Naive B cell (primary cell): ENCODE measurements around the gene B3GAT2. TPM values are rescaled to one million over a fixed set of nuclear protein-coding genes. Genes with fewer than 3 reads are reported as not detected.

Experiments
- ATAC-seq, 2 donors: fragments of 150-1000 bp; cut with Tn5 transposase; 2 replicates each; pipeline ENCODE4 v1.10.0; 2021; ENCODE audit warnings: low read depth in 2 of 2, mild to moderate bottlenecking in 2 of 2, moderate library complexity in 2 of 2
- DNase-seq: peaks from one replicate; pipeline ENCODE4 v3.0.0; 2022
- H3K27ac Mint-ChIP-seq, 6 donors: one replicate each; pipeline ENCODE4 v1.8.0; 2020 to 2022; ENCODE audit warnings: mild to moderate bottlenecking in 6 of 6, mixed read lengths in 6 of 6, moderate library complexity in 5 of 6, inconsistent platforms in 2 of 6
- H3K27me3 Mint-ChIP-seq, 3 donors: one replicate each; pipeline ENCODE4 v1.8.0; 2021 to 2022; ENCODE audit warnings: mixed read lengths in 3 of 3, mild to moderate bottlenecking in 1 of 3
- H3K36me3 Mint-ChIP-seq, 2 donors: one replicate each; pipeline ENCODE4 v1.8.0; 2020 to 2022; ENCODE audit warnings: mixed read lengths in 2 of 2, inconsistent platforms in 1 of 2, mild to moderate bottlenecking in 1 of 2
- H3K4me1 Mint-ChIP-seq, 3 donors: one replicate each; pipeline ENCODE4 v1.8.0; 2020 to 2022; ENCODE audit warnings: mixed read lengths in 3 of 3, inconsistent platforms in 1 of 3, mild to moderate bottlenecking in 1 of 3, moderate library complexity in 1 of 3
- H3K4me3 Mint-ChIP-seq, 8 donors: one replicate each; pipeline ENCODE4 v1.8.0; 2020 to 2022; ENCODE audit warnings: mild to moderate bottlenecking in 8 of 8, mixed read lengths in 8 of 8, moderate library complexity in 8 of 8, inconsistent platforms in 2 of 8
- H3K9me3 Mint-ChIP-seq, 7 donors: one replicate each; pipeline ENCODE4 v1.8.0; 2020 to 2022; ENCODE audit warnings: mixed read lengths in 7 of 7, mild to moderate bottlenecking in 5 of 7, inconsistent platforms in 2 of 7, moderate library complexity in 1 of 7
- polyA plus RNA-seq, 6 donors: library from polyadenylated mRNA; unstranded; fragments of 300-500 nt; fragmentation: Illumina TruSeq; gene quantifications; one replicate each; pipeline ENCODE4 v1.2.3, GENCODE V29; 2021; ENCODE audit warnings: low read depth in 6 of 6

Gene B3GAT2
- polyA plus RNA-seq, 6 donors from 2014 or later: 0.07 to 0.93 (median 0.21) TPM

- H3K9me3 Mint-ChIP-seq: no peaks in the 10 kb centered on the region
- DNase-seq: no peak
- H3K36me3 Mint-ChIP-seq: no peaks in the 10 kb centered on the region
- ATAC-seq: no peak
- H3K4me3 Mint-ChIP-seq: no peak overlapping the region
- no peak overlapping the region for H3K27ac Mint-ChIP-seq
- H3K4me1 Mint-ChIP-seq: peaks cover 0 to 4% (median 0%) of the 10 kb centered on the region in 3 donors
- H3K27me3 Mint-ChIP-seq: peaks cover 12 to 33% (median 26%) of the 10 kb centered on the region in 3 donors
Observed at GRCh38 chr6:70886071-70886470, 70.8 kb downstream of the B3GAT2 start.

GRCh38 chr6:70884074-70884983 is 72.5 kb downstream of the B3GAT2 start:
- H3K9me3 Mint-ChIP-seq: no peaks in the 10 kb centered on the region
- no peaks in the 10 kb centered on the region for H3K36me3 Mint-ChIP-seq
- H3K4me3 Mint-ChIP-seq: no peak overlapping the region
- H3K27me3 Mint-ChIP-seq: peaks cover 15 to 36% (median 31%) of the 10 kb centered on the region in 3 donors
- peaks cover 0 to 4% (median 0%) of the 10 kb centered on the region in 3 donors for H3K4me1 Mint-ChIP-seq
- DNase-seq (peak; percentile 53), ATAC-seq (peak; percentile 67 to 74)
- H3K27ac Mint-ChIP-seq: no peak overlapping the region

GRCh38 chr6:70879496-70879895 is 77.4 kb downstream of the B3GAT2 start:
- Mint-ChIP-seq H3K4me3 (no peak overlapping the region), H3K27ac (peak overlapping the region in 1 of 6 donors; percentile 48), H3K9me3 (peaks cover 0 to 4% (median 0%) of the 10 kb centered on the region in 7 donors), H3K27me3 (peaks cover 27 to 45% (median 31%) of the 10 kb centered on the region in 3 donors), H3K36me3 (no peaks in the 10 kb centered on the region), H3K4me1 (peaks cover 0 to 3% (median 0%) of the 10 kb centered on the region in 3 donors)
- DNase-seq (no peak), ATAC-seq (no peak)

- Mint-ChIP-seq H3K36me3 (peaks cover 11 to 22% of the 10 kb centered on the region in 2 donors), H3K4me3 (no peak overlapping the region), H3K9me3 (peaks cover 9 to 40% (median 23%) of the 10 kb centered on the region in 7 donors), H3K27me3 (peaks cover 12 to 26% (median 15%) of the 10 kb centered on the region in 3 donors), H3K27ac (no peak overlapping the region), H3K4me1 (no peaks in the 10 kb centered on the region)
- DNase-seq (no peak), ATAC-seq (no peak)
Observed at GRCh38 chr6:70874181-70874913, 82.5 kb downstream of the B3GAT2 start.

GRCh38 chr6:70872469-70872868 is 84.4 kb downstream of the B3GAT2 start:
- DNase-seq: no peak
- no peak for ATAC-seq
- peaks cover 11 to 22% of the 10 kb centered on the region in 2 donors for H3K36me3 Mint-ChIP-seq
- peaks cover 0 to 25% (median 8%) of the 10 kb centered on the region in 3 donors for H3K27me3 Mint-ChIP-seq
- no peaks in the 10 kb centered on the region for H3K4me1 Mint-ChIP-seq
- H3K4me3 Mint-ChIP-seq: peak overlapping the region in 1 of 8 donors; percentile 42
- no peak overlapping the region for H3K27ac Mint-ChIP-seq
- peaks cover 9 to 40% (median 23%) of the 10 kb centered on the region in 7 donors for H3K9me3 Mint-ChIP-seq

- Mint-ChIP-seq H3K27me3 (no peaks in the 10 kb centered on the region), H3K36me3 (peaks cover 13 to 18% of the 10 kb centered on the region in 2 donors), H3K9me3 (peaks cover 0 to 8% (median 0%) of the 10 kb centered on the region in 7 donors), H3K27ac (no peak overlapping the region), H3K4me3 (no peak overlapping the region), H3K4me1 (peaks cover 7 to 11% (median 11%) of the 10 kb centered on the region in 3 donors)
- ATAC-seq (no peak), DNase-seq (no peak)
Observed at GRCh38 chr6:70864401-70864800, 92.5 kb downstream of the B3GAT2 start.

GRCh38 chr6:70863343-70863742 is 93.5 kb downstream of the B3GAT2 start:
- Mint-ChIP-seq H3K4me1 (peaks cover 7 to 11% (median 11%) of the 10 kb centered on the region in 3 donors), H3K27ac (no peak overlapping the region), H3K9me3 (peaks cover 0 to 8% (median 0%) of the 10 kb centered on the region in 7 donors), H3K4me3 (peak overlapping the region in 1 of 8 donors; percentile 4), H3K36me3 (peaks cover 13 to 18% of the 10 kb centered on the region in 2 donors), H3K27me3 (no peaks in the 10 kb centered on the region)
- DNase-seq: no peak
- no peak for ATAC-seq

GRCh38 chr6:70860920-70861319 is 95.9 kb downstream of the B3GAT2 start:
- Mint-ChIP-seq H3K36me3 (peaks cover 10 to 13% of the 10 kb centered on the region in 2 donors), H3K9me3 (no peaks in the 10 kb centered on the region), H3K27me3 (no peaks in the 10 kb centered on the region), H3K4me3 (no peak overlapping the region), H3K4me1 (peaks cover 10 to 29% (median 12%) of the 10 kb centered on the region in 3 donors), H3K27ac (no peak overlapping the region)
- ATAC-seq (no peak), DNase-seq (no peak)

GRCh38 chr6:70860045-70860444 is 96.8 kb downstream of the B3GAT2 start:
- no peak overlapping the region for H3K4me3 Mint-ChIP-seq
- H3K9me3 Mint-ChIP-seq: no peaks in the 10 kb centered on the region
- DNase-seq (no peak), ATAC-seq (no peak)
- peaks cover 12 to 35% (median 17%) of the 10 kb centered on the region in 3 donors for H3K4me1 Mint-ChIP-seq
- no peak overlapping the region for H3K27ac Mint-ChIP-seq
- no peaks in the 10 kb centered on the region for H3K27me3 Mint-ChIP-seq
- H3K36me3 Mint-ChIP-seq: peaks cover 10 to 17% of the 10 kb centered on the region in 2 donors

GRCh38 chr6:70857387-70858077 is 99.3 kb downstream of the B3GAT2 start:
- Mint-ChIP-seq H3K4me3 (no peak overlapping the region), H3K9me3 (no peaks in the 10 kb centered on the region), H3K27ac (peak overlapping the region in 1 of 6 donors; percentile 16), H3K4me1 (peaks cover 5 to 24% (median 6%) of the 10 kb centered on the region in 3 donors), H3K27me3 (no peaks in the 10 kb centered on the region), H3K36me3 (peaks cover 10 to 18% of the 10 kb centered on the region in 2 donors)
- ATAC-seq (peak; percentile 100), DNase-seq (peak; percentile 62)

- ATAC-seq (no peak), DNase-seq (no peak)
- H3K4me3 Mint-ChIP-seq: no peak overlapping the region
- H3K27me3 Mint-ChIP-seq: no peaks in the 10 kb centered on the region
- no peaks in the 10 kb centered on the region for H3K9me3 Mint-ChIP-seq
- H3K27ac Mint-ChIP-seq: no peak overlapping the region
- H3K4me1 Mint-ChIP-seq: peaks cover 14 to 35% (median 18%) of the 10 kb centered on the region in 3 donors
- peaks cover 0 to 6% of the 10 kb centered on the region in 2 donors for H3K36me3 Mint-ChIP-seq
Observed at GRCh38 chr6:70852667-70853246, 104.1 kb downstream of the B3GAT2 start.

GRCh38 chr6:70849348-70850069 is 107.4 kb downstream of the B3GAT2 start:
- DNase-seq (no peak), ATAC-seq (no peak)
- H3K9me3 Mint-ChIP-seq: no peaks in the 10 kb centered on the region
- H3K36me3 Mint-ChIP-seq: peaks cover 0 to 8% of the 10 kb centered on the region in 2 donors
- peaks cover 20 to 22% (median 22%) of the 10 kb centered on the region in 3 donors for H3K4me1 Mint-ChIP-seq
- H3K27ac Mint-ChIP-seq: no peak overlapping the region
- no peak overlapping the region for H3K4me3 Mint-ChIP-seq
- H3K27me3 Mint-ChIP-seq: no peaks in the 10 kb centered on the region
